GM19239 (cell line): ENCODE data around the gene GPR21.
A peak's percentile ranks its signal among the peaks of the same experiment; 100 is the strongest.

Source experiments
- DNase-seq: peaks from one replicate; pipeline ENCODE4 v3.0.0; 2011; ENCODE audit warnings: low spot score; ENCODE audit not compliant: insufficient read length
- FAIRE-seq: peaks from 2 replicates; lab custom pipeline; 2011; peaks lifted over from hg19 to GRCh38; lab: Jason Lieb, UNC

The GPR21 gene

GRCh38 chr9:123031963-123032362 lies 1.5 kb upstream of the GPR21 start:
- FAIRE-seq: no peak

GRCh38 chr9:123033864-123034601 lies 566 bp downstream of the GPR21 start:
- DNase-seq: no peak
- FAIRE-seq: no peak

More at GRCh38 chr9:123031963-123032362, 1.5 kb upstream of the GPR21 start:
- no peak for DNase-seq

GRCh38 chr9:123034881-123035510 lies 1.5 kb downstream of the GPR21 start:
- no peak for DNase-seq
- FAIRE-seq: no peak

GRCh38 chr9:123035791-123036190 lies 2.3 kb downstream of the GPR21 start:
- FAIRE-seq (no peak), DNase-seq (no peak)

- DNase-seq: no peak
These were observed 3.6 kb downstream of the GPR21 start for GRCh38 chr9:123036893-123037545.

GRCh38 chr9:123039617-123040219 lies 6.3 kb downstream of the GPR21 start:
- DNase-seq: no peak
- FAIRE-seq: no peak

More at GRCh38 chr9:123036893-123037545, 3.6 kb downstream of the GPR21 start:
- no peak for FAIRE-seq

- DNase-seq: no peak
- FAIRE-seq: no peak
These were observed 7.3 kb downstream of the GPR21 start for GRCh38 chr9:123040801-123041200.

- FAIRE-seq (no peak), DNase-seq (no peak)
These were observed 8.0 kb downstream of the GPR21 start for GRCh38 chr9:123041489-123041888.

- no peak for FAIRE-seq
These were observed 9.8 kb downstream of the GPR21 start for GRCh38 chr9:123043081-123043939.

GRCh38 chr9:123044586-123044985 lies 11.1 kb downstream of the GPR21 start:
- DNase-seq: no peak
- no peak for FAIRE-seq

More at GRCh38 chr9:123043081-123043939, 9.8 kb downstream of the GPR21 start:
- DNase-seq: no peak

GRCh38 chr9:123046406-123047195 lies 13.1 kb downstream of the GPR21 start:
- FAIRE-seq: no peak
- no peak for DNase-seq

GRCh38 chr9:123048748-123049147 lies 15.3 kb downstream of the GPR21 start:
- FAIRE-seq: no peak

GRCh38 chr9:123049589-123050222 lies 16.2 kb downstream of the GPR21 start:
- DNase-seq: no peak
- peak; percentile 18 for FAIRE-seq

More at GRCh38 chr9:123048748-123049147, 15.3 kb downstream of the GPR21 start:
- no peak for DNase-seq

GRCh38 chr9:123053046-123053445 lies 19.6 kb downstream of the GPR21 start:
- FAIRE-seq (no peak), DNase-seq (no peak)

- FAIRE-seq (no peak), DNase-seq (no peak)
These were observed 20.2 kb downstream of the GPR21 start for GRCh38 chr9:123053711-123054110.

GRCh38 chr9:123058834-123059233 lies 25.4 kb downstream of the GPR21 start:
- FAIRE-seq: no peak
- no peak for DNase-seq

- FAIRE-seq: no peak
- DNase-seq: no peak
These were observed 26.2 kb downstream of the GPR21 start for GRCh38 chr9:123059472-123060220.

GRCh38 chr9:123061216-123061615 lies 27.7 kb downstream of the GPR21 start:
- DNase-seq (no peak), FAIRE-seq (no peak)
